ENCODE data around the gene TMTC2. TPM values are rescaled to one million over a fixed set of nuclear protein-coding genes. Genes with fewer than 3 reads are reported as not detected.

The TMTC2 gene
- total and polyA plus RNA-seq, 2 donors (not counting 1 experiment from before 2014, with no cell fraction given) = 2.4 to 3.2 TPM

- no peak overlapping the region for H3K27ac ChIP-seq (ENCODE audit: low read length in 2 of 2)
- no peaks in the 10 kb centered on the region for H3K36me3 ChIP-seq (replicated peaks in 1 of 2; ENCODE audit: control extremely low read depth in 1 of 2, control insufficient read depth in 1 of 2, extremely low read depth in 1 of 2, insufficient read depth in 2 of 2, low read length in 1 of 2)
- 11% methylated on average over 1 of the region's 4 CpGs for WGBS (ENCODE audit: insufficient coverage)
- no peak overlapping the region for H3K9ac ChIP-seq (ENCODE audit: low read length)
- Mint-ChIP-seq H3K27me3 (peaks cover 30% of the 10 kb centered on the region), H3K27ac (no peak overlapping the region), H3K4me1 (peaks cover 12% of the 10 kb centered on the region), H3K9me3 (ENCODE audit: insufficient read depth) (no peaks in the 10 kb centered on the region), H3K4me3 (no peak overlapping the region)
- ATAC-seq (ENCODE audit: low read depth) = no peak
- no peak for DNase-seq
- intact Hi-C loops (cut with micrococcal nuclease) = no loop called here
- H3K27me3 ChIP-seq (replicated peaks in 1 of 4; ENCODE audit: control extremely low read depth in 1 of 4, control insufficient read depth in 3 of 4, insufficient read depth in 4 of 4, low read length in 3 of 4) = no peaks in the 10 kb centered on the region
- no peak overlapping the region for H3K4me3 ChIP-seq (ENCODE audit: control extremely low read depth in 1 of 5, extremely low read depth in 1 of 5, insufficient read depth in 1 of 5, low read depth in 2 of 5, low read length in 4 of 5)
- ChIA-PET CTCF (no interaction called here), POLR2A (no interaction called here)
- no peaks in the 10 kb centered on the region for H3K9me3 ChIP-seq (ENCODE audit: control extremely low read depth in 1 of 3, control insufficient read depth in 2 of 3, insufficient read depth in 1 of 3, low read length in 2 of 3)
- H3K79me2 ChIP-seq (ENCODE audit: control insufficient read depth, insufficient read depth, low read length) = no peaks in the 10 kb centered on the region
- no peak overlapping the region for H2AFZ ChIP-seq (ENCODE audit: insufficient read depth, low read depth, low read length, poor library complexity, severe bottlenecking)
- no peaks in the 10 kb centered on the region for H4K20me1 ChIP-seq (ENCODE audit: control insufficient read depth, insufficient read depth, low read length, poor library complexity, severe bottlenecking)
- peaks cover 1 to 9% of the 10 kb centered on the region in 2 donors for H3K4me1 ChIP-seq (ENCODE audit: control insufficient read depth in 2 of 2, insufficient read depth in 2 of 2, low read length in 2 of 2)
- no peak for TF ChIP-seq EZH2 (IDR thresholded peaks at IDR 0.05; ENCODE audit: borderline replicate concordance, insufficient read depth, low read depth, low read length, poor library complexity, severe bottlenecking)
- TF ChIP-seq, protein P1, sequence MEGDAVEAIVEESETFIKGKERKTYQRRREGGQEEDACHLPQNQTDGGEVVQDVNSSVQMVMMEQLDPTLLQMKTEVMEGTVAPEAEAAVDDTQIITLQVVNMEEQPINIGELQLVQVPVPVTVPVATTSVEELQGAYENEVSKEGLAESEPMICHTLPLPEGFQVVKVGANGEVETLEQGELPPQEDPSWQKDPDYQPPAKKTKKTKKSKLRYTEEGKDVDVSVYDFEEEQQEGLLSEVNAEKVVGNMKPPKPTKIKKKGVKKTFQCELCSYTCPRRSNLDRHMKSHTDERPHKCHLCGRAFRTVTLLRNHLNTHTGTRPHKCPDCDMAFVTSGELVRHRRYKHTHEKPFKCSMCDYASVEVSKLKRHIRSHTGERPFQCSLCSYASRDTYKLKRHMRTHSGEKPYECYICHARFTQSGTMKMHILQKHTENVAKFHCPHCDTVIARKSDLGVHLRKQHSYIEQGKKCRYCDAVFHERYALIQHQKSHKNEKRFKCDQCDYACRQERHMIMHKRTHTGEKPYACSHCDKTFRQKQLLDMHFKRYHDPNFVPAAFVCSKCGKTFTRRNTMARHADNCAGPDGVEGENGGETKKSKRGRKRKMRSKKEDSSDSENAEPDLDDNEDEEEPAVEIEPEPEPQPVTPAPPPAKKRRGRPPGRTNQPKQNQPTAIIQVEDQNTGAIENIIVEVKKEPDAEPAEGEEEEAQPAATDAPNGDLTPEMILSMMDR (IDR thresholded peaks at IDR 0.05) = no peak
- no peak overlapping the region for H3K4me2 ChIP-seq (replicated peaks; ENCODE audit: low read depth, low read length, poor library complexity, severe bottlenecking)
Observed at GRCh38 chr12:82682851-82683261, 3.9 kb upstream of the TMTC2 start.

- CTCF ChIA-PET = interaction anchor here (0.5 to 3.4 kb wide), 16 partner anchors 10 to 1820 kb away, joined by 3 to 22 read pairs (median 4); partner anchors contain the start of genes CCDC59 and METTL25
- Mint-ChIP-seq H3K27me3 (peaks cover 19% of the 10 kb centered on the region), H3K4me1 (peaks cover 17% of the 10 kb centered on the region), H3K4me3 (peak overlapping the region; percentile 93), H3K9me3 (ENCODE audit: insufficient read depth) (no peaks in the 10 kb centered on the region), H3K27ac (peak overlapping the region; percentile 92)
- ATAC-seq (ENCODE audit: low read depth) (peak; percentile 59), DNase-seq (peak; percentile 89)
- intact Hi-C loops (cut with micrococcal nuclease) = loop anchor here (5.0 kb wide), 4 partner anchors 1137 to 1817 kb away; no protein-coding TSS in a partner anchor
- TF ChIP-seq, protein P1 (IDR thresholded peaks at IDR 0.05) = peak; percentile 79
- no peak for TF ChIP-seq EZH2 (IDR thresholded peaks at IDR 0.05; ENCODE audit: borderline replicate concordance, insufficient read depth, low read depth, low read length, poor library complexity, severe bottlenecking)
- peak overlapping the region; percentile 81 for H3K4me2 ChIP-seq (replicated peaks; ENCODE audit: low read depth, low read length, poor library complexity, severe bottlenecking)
- H3K27me3 ChIP-seq (replicated peaks in 1 of 4; ENCODE audit: control extremely low read depth in 1 of 4, control insufficient read depth in 3 of 4, insufficient read depth in 4 of 4, low read length in 3 of 4) = no peaks in the 10 kb centered on the region
- H3K27ac ChIP-seq (ENCODE audit: low read length in 2 of 2) = peak overlapping the region; percentile 83 to 92
- peak overlapping the region; percentile 98 for H2AFZ ChIP-seq (ENCODE audit: insufficient read depth, low read depth, low read length, poor library complexity, severe bottlenecking)
- H4K20me1 ChIP-seq (ENCODE audit: control insufficient read depth, insufficient read depth, low read length, poor library complexity, severe bottlenecking) = no peaks in the 10 kb centered on the region
- no peaks in the 10 kb centered on the region for H3K36me3 ChIP-seq (replicated peaks in 1 of 2; ENCODE audit: control extremely low read depth in 1 of 2, control insufficient read depth in 1 of 2, extremely low read depth in 1 of 2, insufficient read depth in 2 of 2, low read length in 1 of 2)
- POLR2A ChIA-PET = no interaction called here
- no peaks in the 10 kb centered on the region for H3K79me2 ChIP-seq (ENCODE audit: control insufficient read depth, insufficient read depth, low read length)
- H3K4me1 ChIP-seq (ENCODE audit: control insufficient read depth in 2 of 2, insufficient read depth in 2 of 2, low read length in 2 of 2) = peaks cover 8 to 16% of the 10 kb centered on the region in 2 donors
- peak overlapping the region; percentile 71 to 98 (median 86) for H3K4me3 ChIP-seq (ENCODE audit: control extremely low read depth in 1 of 5, extremely low read depth in 1 of 5, insufficient read depth in 1 of 5, low read depth in 2 of 5, low read length in 4 of 5)
- no peaks in the 10 kb centered on the region for H3K9me3 ChIP-seq (ENCODE audit: control extremely low read depth in 1 of 3, control insufficient read depth in 2 of 3, insufficient read depth in 1 of 3, low read length in 2 of 3)
- H3K9ac ChIP-seq (ENCODE audit: low read length) = peak overlapping the region; percentile 94
- 1% methylated on average over 11 of the region's 11 CpGs for WGBS (ENCODE audit: insufficient coverage)
Observed at GRCh38 chr12:82685790-82686167, 927 bp upstream of the TMTC2 start.

All from B cell (primary cell).